ENCODE measurements around the gene THBS2. TPM values are rescaled to one million over a fixed set of nuclear protein-coding genes. Genes with fewer than 3 reads are reported as not detected.
"Not testable (repeated sequence)": the region's sequence is repeated elsewhere in the genome, so short reads cannot be mapped to it uniquely, and the experiment has no call there.

The THBS2 gene
- total RNA-seq, 2 donors from 2014 or later, result 673 to 817 TPM

DNA sequence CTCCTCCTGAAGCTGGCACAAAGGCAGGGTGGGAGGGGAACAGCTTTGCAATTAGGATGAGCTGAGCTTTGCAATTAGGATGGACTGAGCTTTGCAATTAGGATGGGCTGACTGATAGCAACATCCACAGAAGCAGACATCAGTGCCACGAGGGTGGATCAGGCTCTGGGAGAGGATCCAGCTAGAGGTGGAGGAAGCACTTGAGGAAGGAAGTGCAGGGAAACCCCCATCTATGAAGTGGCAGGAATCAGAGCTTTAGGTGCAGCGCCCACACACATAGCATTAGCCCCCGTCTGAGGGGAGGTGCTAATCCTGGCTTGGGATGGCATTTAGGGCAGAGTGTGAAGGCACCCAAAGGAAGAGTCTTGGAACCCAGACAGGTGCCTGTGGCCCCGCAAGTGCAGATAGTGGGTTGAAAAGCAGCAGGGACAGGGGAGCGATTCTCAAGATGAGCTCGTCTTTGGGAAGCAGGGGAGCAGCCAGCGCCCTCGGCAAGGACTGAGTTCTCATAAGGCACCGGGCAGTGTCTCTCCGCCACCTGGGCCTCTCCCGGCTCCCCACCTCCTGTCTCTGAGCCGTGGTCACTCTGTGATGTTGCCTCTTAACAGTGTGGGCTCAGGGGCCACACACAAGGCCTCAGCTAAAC is 12.0 kb upstream of the THBS2 start:
- DNase-seq (ENCODE audit: low spot score), result no peak
- TF ChIP-seq, protein P1, sequence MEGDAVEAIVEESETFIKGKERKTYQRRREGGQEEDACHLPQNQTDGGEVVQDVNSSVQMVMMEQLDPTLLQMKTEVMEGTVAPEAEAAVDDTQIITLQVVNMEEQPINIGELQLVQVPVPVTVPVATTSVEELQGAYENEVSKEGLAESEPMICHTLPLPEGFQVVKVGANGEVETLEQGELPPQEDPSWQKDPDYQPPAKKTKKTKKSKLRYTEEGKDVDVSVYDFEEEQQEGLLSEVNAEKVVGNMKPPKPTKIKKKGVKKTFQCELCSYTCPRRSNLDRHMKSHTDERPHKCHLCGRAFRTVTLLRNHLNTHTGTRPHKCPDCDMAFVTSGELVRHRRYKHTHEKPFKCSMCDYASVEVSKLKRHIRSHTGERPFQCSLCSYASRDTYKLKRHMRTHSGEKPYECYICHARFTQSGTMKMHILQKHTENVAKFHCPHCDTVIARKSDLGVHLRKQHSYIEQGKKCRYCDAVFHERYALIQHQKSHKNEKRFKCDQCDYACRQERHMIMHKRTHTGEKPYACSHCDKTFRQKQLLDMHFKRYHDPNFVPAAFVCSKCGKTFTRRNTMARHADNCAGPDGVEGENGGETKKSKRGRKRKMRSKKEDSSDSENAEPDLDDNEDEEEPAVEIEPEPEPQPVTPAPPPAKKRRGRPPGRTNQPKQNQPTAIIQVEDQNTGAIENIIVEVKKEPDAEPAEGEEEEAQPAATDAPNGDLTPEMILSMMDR (IDR thresholded peaks at IDR 0.05), result no peak
- no peak for ATAC-seq (ENCODE audit: insufficient number of reproducible peaks, low FRiP score, low read depth)

DNA sequence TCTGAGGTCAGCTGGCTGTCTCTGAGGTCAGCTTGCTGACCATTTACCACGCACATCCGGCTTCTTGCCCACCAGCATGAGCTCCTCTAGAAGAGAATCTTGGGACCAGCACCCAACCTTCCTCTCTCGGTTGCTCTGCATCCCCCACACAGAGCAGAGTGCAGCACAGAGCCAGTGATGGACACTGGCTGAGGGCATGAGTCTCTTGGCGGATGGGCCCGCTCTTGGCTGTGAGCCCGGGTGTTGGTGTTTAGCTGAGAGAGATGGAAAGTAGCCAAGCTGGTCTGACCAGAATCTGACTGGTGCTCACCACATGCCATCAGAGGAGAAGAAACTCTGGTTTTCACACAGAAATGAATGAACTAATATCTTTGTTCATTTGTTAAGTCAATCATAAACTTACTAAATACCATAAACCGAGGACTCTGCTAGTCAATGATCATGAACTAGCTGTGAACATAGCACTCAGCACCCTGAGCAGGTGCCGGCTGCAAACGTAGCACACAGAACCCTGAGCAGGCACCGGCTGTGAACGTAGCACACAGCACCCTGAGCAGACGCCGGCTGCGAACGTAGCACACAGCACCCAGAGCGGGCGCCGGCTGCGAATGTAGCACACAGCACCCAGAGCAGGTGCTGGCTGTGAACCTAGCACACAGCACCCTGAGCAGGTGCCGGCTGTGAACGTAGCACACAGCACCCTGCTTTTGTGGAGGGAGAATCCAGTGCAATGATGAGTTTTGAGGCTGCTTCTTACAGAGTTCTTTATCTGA is 10.4 kb upstream of the THBS2 start:
- Histone ChIP-seq H3K4me3 (no peak overlapping the region), H3K36me3 (no peaks in the 10 kb centered on the region), H3K4me1 (ENCODE audit: control insufficient read depth in 1 of 2, low read depth in 2 of 2) (peaks cover 0 to 11% of the 10 kb centered on the region in 2 donors), H3K27ac (no peak overlapping the region), H3K27me3 (replicated peaks; ENCODE audit: insufficient read depth) (no peaks in the 10 kb centered on the region), H3K9me3 (no peaks in the 10 kb centered on the region)
- DNase-seq (ENCODE audit: low spot score) (no peak), ATAC-seq (ENCODE audit: insufficient number of reproducible peaks, low FRiP score, low read depth) (no peak)
- TF ChIP-seq, protein P1 (IDR thresholded peaks at IDR 0.05), result no peak

More for the DNA sequence above, 12.0 kb upstream of the THBS2 start:
- no peaks in the 10 kb centered on the region for H3K27me3 ChIP-seq (replicated peaks; ENCODE audit: insufficient read depth)
- peaks cover 3 to 20% of the 10 kb centered on the region in 2 donors for H3K4me1 ChIP-seq (ENCODE audit: control insufficient read depth in 1 of 2, low read depth in 2 of 2)
- H3K27ac ChIP-seq, result no peak overlapping the region
- H3K9me3 ChIP-seq, result no peaks in the 10 kb centered on the region
- H3K4me3 ChIP-seq, result no peak overlapping the region
- H3K36me3 ChIP-seq, result no peaks in the 10 kb centered on the region

DNA sequence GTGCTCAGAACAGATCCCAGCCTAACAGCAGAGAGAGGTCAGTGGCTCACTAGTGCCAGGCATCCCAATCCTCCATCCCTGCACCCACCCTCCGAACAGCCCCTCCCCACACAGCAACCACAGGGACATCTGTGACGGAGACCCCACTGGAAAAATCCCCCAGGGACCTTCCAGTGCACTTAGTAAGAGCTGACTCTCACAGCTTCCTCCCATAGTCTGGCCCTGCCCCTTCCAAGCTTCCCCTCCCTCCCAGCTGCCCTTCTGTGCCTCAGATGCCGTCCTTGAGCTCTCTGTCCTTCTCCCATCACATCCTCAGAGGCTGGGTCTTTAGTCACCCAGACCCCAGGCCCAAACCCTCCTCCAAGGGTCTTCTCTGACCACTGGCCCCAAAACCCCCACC is 9.7 kb upstream of the THBS2 start:
- DNase-seq (ENCODE audit: low spot score), result no peak
- Histone ChIP-seq H3K9me3 (no peaks in the 10 kb centered on the region), H3K36me3 (no peaks in the 10 kb centered on the region), H3K4me3 (no peak overlapping the region), H3K4me1 (ENCODE audit: control insufficient read depth in 1 of 2, low read depth in 2 of 2) (peaks cover 0 to 11% of the 10 kb centered on the region in 2 donors), H3K27me3 (replicated peaks; ENCODE audit: insufficient read depth) (no peaks in the 10 kb centered on the region), H3K27ac (no peak overlapping the region)
- no peak for ATAC-seq (ENCODE audit: insufficient number of reproducible peaks, low FRiP score, low read depth)
- TF ChIP-seq, protein P1 (IDR thresholded peaks at IDR 0.05), result no peak

DNA sequence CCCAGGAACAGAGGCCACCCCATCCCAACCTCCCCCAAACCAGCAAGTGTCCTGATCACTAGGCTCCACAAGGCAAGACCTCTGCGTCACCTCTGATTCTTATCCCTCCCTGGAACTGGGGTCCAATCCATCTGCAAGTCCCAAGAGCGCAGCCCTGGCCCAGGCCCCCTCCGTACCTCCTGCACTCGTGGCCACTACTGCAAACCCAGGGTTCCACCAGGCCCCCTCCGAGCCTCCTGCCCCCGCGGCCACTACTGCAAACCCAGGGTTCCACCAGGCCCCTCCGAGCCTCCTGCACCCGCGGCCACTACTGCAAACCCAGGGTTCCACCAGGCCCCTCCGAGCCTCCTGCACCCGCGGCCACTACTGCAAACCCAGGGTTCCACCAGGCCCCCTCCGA is 9.0 kb upstream of the THBS2 start:
- DNase-seq (ENCODE audit: low spot score); H3K27ac ChIP-seq; H3K9me3 ChIP-seq; ATAC-seq (ENCODE audit: insufficient number of reproducible peaks, low FRiP score, low read depth); H3K27me3 ChIP-seq (replicated peaks; ENCODE audit: insufficient read depth); H3K36me3 ChIP-seq; H3K4me3 ChIP-seq: not testable (repeated sequence)
- H3K4me1 ChIP-seq (ENCODE audit: control insufficient read depth in 1 of 2, low read depth in 2 of 2), result peaks cover 0 to 11% of the 10 kb centered on the region in 2 donors

DNA sequence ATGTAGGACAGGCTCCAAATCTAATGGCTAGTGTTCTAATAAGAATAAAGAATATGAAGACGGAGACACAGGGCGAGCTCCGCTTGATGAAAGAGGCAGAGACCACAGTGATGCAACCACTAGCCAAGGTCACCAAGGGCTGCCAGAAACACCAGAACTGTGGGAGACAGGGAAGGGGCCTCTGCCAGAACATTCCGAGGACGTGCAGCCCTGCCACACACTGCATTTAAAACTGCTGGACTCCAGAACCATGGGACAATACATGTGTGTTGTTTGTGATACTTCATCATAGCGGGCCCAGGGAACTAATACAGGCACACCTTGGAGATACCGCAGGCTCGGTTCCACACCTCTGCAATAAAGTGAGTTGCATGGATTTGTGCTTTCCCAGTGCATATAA is 2.9 kb upstream of the THBS2 start:
- H3K4me3 ChIP-seq, result no peak overlapping the region
- no peaks in the 10 kb centered on the region for H3K27me3 ChIP-seq (replicated peaks; ENCODE audit: insufficient read depth)
- DNase-seq (ENCODE audit: low spot score) (no peak), ATAC-seq (ENCODE audit: insufficient number of reproducible peaks, low FRiP score, low read depth) (no peak)
- H3K4me1 ChIP-seq (ENCODE audit: control insufficient read depth in 1 of 2, low read depth in 2 of 2), result peaks cover 4 to 10% of the 10 kb centered on the region in 2 donors
- H3K36me3 ChIP-seq, result no peaks in the 10 kb centered on the region
- H3K27ac ChIP-seq, result no peak overlapping the region
- TF ChIP-seq, protein P1 (IDR thresholded peaks at IDR 0.05), result no peak
- H3K9me3 ChIP-seq, result no peaks in the 10 kb centered on the region

All from thoracic aorta (tissue), 2 donors.